K562 (cell line): ENCODE results near the gene GGNBP2. TPM values are rescaled to one million over a fixed set of nuclear protein-coding genes. Genes with fewer than 3 reads are reported as not detected.

Experiments used
- ARNT ChIP-seq, 2 experiments: fragments of 450-650 bp; IDR thresholded peaks; 2 replicates each; pipeline ENCODE4 v1.6.1; 2016; ENCODE audit warnings: mild to moderate bottlenecking in 1 of 2
- ATF6 ChIP-seq: sonication (generic); formaldehyde crosslinking; IDR thresholded peaks from 2 replicates; pipeline ENCODE4 v1.4.0; 2020; ENCODE audit warnings: mild to moderate bottlenecking, missing genetic modification reagents
- CBX8 ChIP-seq: fragments of 200-600 bp; sonication (generic); IDR thresholded peaks from 2 replicates; pipeline ENCODE4 v1.6.1; 2012; ENCODE audit warnings: borderline replicate concordance, mixed run types, low read depth, mild to moderate bottlenecking, moderate library complexity, mixed read lengths, low read length, control low read depth, inconsistent platforms; ENCODE audit not compliant: poor library complexity, severe bottlenecking; ENCODE audit errors: extremely low read depth
- HMGXB4 ChIP-seq: sonication (generic); formaldehyde crosslinking; IDR thresholded peaks from 2 replicates; pipeline ENCODE4 v1.8.1; 2023; ENCODE audit warnings: mild to moderate bottlenecking, missing genetic modification reagents
- NR2C2 ChIP-seq, 2 experiments: fragments of 200-800 bp in 1 of 2; sonication (Bioruptor generic) in 1 of 2; sonication (generic) in 1 of 2; formaldehyde crosslinking in 1 of 2; IDR thresholded peaks; 2 replicates each; pipeline versions ENCODE4 v1.6.1 to v1.8.0; 2016 to 2022; ENCODE audit warnings: mild to moderate bottlenecking in 1 of 2, missing compliant biosample characterization in 1 of 2, missing genetic modification characterization in 1 of 2, missing genetic modification reagents in 1 of 2
- SMAD1 ChIP-seq: fragments of 150-350 bp; IDR thresholded peaks from 2 replicates; pipeline ENCODE4 v1.6.1; 2014; ENCODE audit warnings: low read length, low read depth; ENCODE audit not compliant: partially characterized antibody
- TSC22D4 ChIP-seq: fragments of 450-650 bp; IDR thresholded peaks from 2 replicates; pipeline ENCODE4 v1.6.1; 2016; ENCODE audit warnings: missing genetic modification characterization, missing biosample characterization, control low read depth
- ZBTB40 ChIP-seq, 2 experiments: fragments of 450-650 bp in 1 of 2; sonication (generic) in 1 of 2; formaldehyde crosslinking in 1 of 2; IDR thresholded peaks; 2 replicates each; pipeline versions ENCODE4 v1.7.1 to v1.9.0; 2016 to 2022; ENCODE audit warnings: inconsistent platforms in 1 of 2, mild to moderate bottlenecking in 1 of 2, missing genetic modification reagents in 1 of 2
- ZEB2 ChIP-seq: fragments of 450-650 bp; IDR thresholded peaks from 2 replicates; pipeline ENCODE4 v1.6.1; 2016
- ZNF263 ChIP-seq: sonication (generic); formaldehyde crosslinking; IDR thresholded peaks from 2 replicates; pipeline ENCODE4 v1.8.0; 2022; ENCODE audit warnings: mild to moderate bottlenecking, missing genetic modification reagents, borderline replicate concordance
- ZNF695 ChIP-seq: fragments of 450-650 bp; formaldehyde crosslinking; IDR thresholded peaks from 2 replicates; pipeline ENCODE4 v1.4.0; 2020; ENCODE audit warnings: mild to moderate bottlenecking, moderate library complexity
- ZNF717 ChIP-seq: fragments of 250-450 bp; sonication (Bioruptor Pico); IDR thresholded peaks from 2 replicates; pipeline ENCODE4 v1.5.0; 2021
- polyA plus RNA-seq, 8 experiments: library from polyadenylated mRNA; depleted of rRNA in 4 of 8; stranded (reverse) in 5 of 8; unstranded in 3 of 8; fragments of >200 nt; fragmentation: Nextera tagmentation in 2 of 8; fragmentation: Illumina TruSeq in 1 of 8; extraction: Ambion mirVana in 2 of 8; extraction: Trizol in 1 of 8; gene quantifications; 2 replicates each; pipeline versions ENCODE4 v1.2.1 to v1.2.3, GENCODE V29; 2011 to 2014; ENCODE audit warnings: inconsistent platforms in 1 of 8, missing spikeins in 1 of 8
- total RNA-seq, 7 experiments: library from RNA; depleted of rRNA in 6 of 7; stranded (reverse); fragments of >200 nt in 6 of 7; fragmentation: Illumina TruSeq in 2 of 7; extraction: Trizol in 2 of 7; gene quantifications; 2 replicates each; pipeline versions ENCODE4 v1.2.1 to v1.2.3, GENCODE V29; 2011 to 2021; ENCODE audit warnings: low replicate concordance in 1 of 7

Gene GGNBP2
- total and polyA plus RNA-seq, 9 of the 15 experiments (the other 6 are each of a cell fraction or from before 2014, with no cell fraction given): 35.7 to 96.6 (median 64.1) TPM

GRCh38 chr17:36533935-36534839 is 10.5 kb upstream of the GGNBP2 start (continued):
- TF ChIP-seq ZBTB40 (IDR thresholded peaks at IDR 0.05): no peak
- TF ChIP-seq ZBTB40 (CRISPR knock-in tag; IDR thresholded peaks at IDR 0.05): no peak
- 0 out of 2 replicates have a peak, but pooled peaks have one; percentile 34 for TF ChIP-seq ZNF263
- no peak for TF ChIP-seq ARNT (IDR thresholded peaks at IDR 0.05)
- no peak for TF ChIP-seq ZNF717 (CRISPR knock-in tag)
- TF ChIP-seq ATF6 (CRISPR knock-in tag): 0 out of 2 replicates have a peak, but pooled peaks have one; percentile 43
- no peak for TF ChIP-seq ZNF695 (CRISPR knock-in tag)
- no peak for TF ChIP-seq TSC22D4 (tag)
- TF ChIP-seq ZEB2: peak; percentile 95
- no peak for TF ChIP-seq NR2C2 (CRISPR knock-in tag; IDR thresholded peaks at IDR 0.05)
- no peak for TF ChIP-seq NR2C2 (tag; IDR thresholded peaks at IDR 0.05)
- no peak for TF ChIP-seq SMAD1
- 0 out of 2 replicates have a peak, but pooled peaks have one; percentile 7 for TF ChIP-seq HMGXB4 (CRISPR knock-in tag)
- no peak for TF ChIP-seq CBX8
